Cardiac muscle cell (in vitro differentiated cells and primary cell): Measurements from ENCODE around the gene NXN. TPM values are rescaled to one million over a fixed set of nuclear protein-coding genes. Genes with fewer than 3 reads are reported as not detected.

Experiments
- DNase-seq, 2 donors: peaks; one replicate each; pipeline versions ENCODE4 v3.0.0 to v3.0.0-alpha.2; 2010 to 2017; ENCODE audit warnings: low read depth in 1 of 2, low spot score in 1 of 2
- H3K27ac ChIP-seq: fragments of 200-600 bp; sonication (generic); 2 replicates; pipeline ENCODE4 v1.5.1; 2016
- H3K27me3 ChIP-seq: fragments of 200-600 bp; sonication (generic); 2 replicates; pipeline ENCODE4 v1.6.0; 2016; ENCODE audit warnings: control low read depth
- H3K36me3 ChIP-seq: fragments of 200-600 bp; sonication (generic); 2 replicates; pipeline ENCODE4 v1.5.1; 2016; ENCODE audit warnings: control low read depth
- H3K4me1 ChIP-seq: fragments of 200-600 bp; sonication (generic); 2 replicates; pipeline ENCODE4 v1.8.1; 2017; ENCODE audit warnings: low read depth, mild to moderate bottlenecking, mixed run types
- H3K4me3 ChIP-seq: fragments of 200-600 bp; sonication (generic); 2 replicates; pipeline ENCODE4 v1.5.1; 2016; ENCODE audit warnings: mild to moderate bottlenecking
- H3K9me3 ChIP-seq: fragments of 200-600 bp; sonication (generic); 2 replicates; pipeline ENCODE4 v1.5.1; 2017; ENCODE audit warnings: low read depth, mild to moderate bottlenecking, control low read depth
- polyA plus RNA-seq: library from polyadenylated mRNA; unstranded; fragments of >200 nt; fragmentation: Nextera tagmentation; extraction: Ambion mirVana; gene quantifications from 2 replicates; pipeline ENCODE4 v1.2.1, GENCODE V29; 2016
- total RNA-seq: library from RNA; depleted of rRNA; stranded (reverse); fragments of >200 nt; gene quantifications from 2 replicates; pipeline ENCODE4 v1.2.3, GENCODE V29; 2016
- TF ChIP-seq, protein P1 (sequence below): IDR thresholded peaks from 2 replicates; pipeline ENCODE4 v1.5.1; 2012; ENCODE audit warnings: low read depth, mild to moderate bottlenecking, low read length

NXN gene
- total and polyA plus RNA-seq, 2 experiments from 2014 or later = 120 to 122 TPM

DNA sequence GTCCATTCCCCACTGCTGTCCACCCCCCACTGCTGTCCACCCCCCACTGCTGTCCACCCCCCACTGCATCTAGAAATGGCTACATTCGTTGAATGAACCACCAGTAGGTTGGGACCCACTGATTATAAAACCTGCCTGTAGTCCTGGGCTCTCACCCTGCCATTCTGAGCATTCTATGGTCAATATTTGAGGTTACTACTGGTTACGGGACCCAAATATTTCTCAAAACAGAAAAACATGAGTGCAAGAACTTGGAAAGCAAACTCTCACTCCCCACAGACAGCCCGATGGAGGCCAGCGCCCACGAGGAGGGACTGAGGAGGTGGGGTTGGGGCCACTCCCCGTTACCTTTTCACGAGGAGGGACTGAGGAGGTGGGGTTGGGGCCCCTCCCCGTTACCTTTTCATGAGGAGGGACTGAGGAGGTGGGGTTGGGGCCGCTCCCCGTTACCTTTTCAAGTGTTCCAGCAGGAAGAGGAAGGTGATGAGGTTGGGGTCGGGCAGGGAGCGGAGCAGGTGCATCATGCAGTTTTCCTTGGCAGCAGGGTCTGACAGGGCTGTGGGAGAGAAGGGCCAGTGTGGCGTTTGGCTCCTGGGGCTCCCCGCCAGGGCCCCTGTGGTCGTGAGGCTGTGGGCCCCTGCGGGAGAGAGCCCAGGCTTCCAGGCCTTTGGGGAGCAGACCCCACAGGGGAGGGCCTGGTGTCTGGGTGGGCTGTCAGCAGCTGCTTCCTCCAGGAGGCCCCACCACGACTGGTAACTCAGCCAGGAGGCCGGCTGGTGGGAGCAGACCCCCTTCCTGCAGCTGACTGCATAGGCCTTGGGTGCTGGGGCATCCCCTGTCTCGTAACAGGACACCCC, 29.9 kb upstream of the NXN start:
- Histone ChIP-seq H3K27me3 (no peaks in the 10 kb centered on the region), H3K4me3 (no peak overlapping the region), H3K36me3 (peaks cover 21% of the 10 kb centered on the region), H3K9me3 (no peaks in the 10 kb centered on the region), H3K4me1 (no peaks in the 10 kb centered on the region), H3K27ac (no peak overlapping the region)
- TF ChIP-seq, protein P1, sequence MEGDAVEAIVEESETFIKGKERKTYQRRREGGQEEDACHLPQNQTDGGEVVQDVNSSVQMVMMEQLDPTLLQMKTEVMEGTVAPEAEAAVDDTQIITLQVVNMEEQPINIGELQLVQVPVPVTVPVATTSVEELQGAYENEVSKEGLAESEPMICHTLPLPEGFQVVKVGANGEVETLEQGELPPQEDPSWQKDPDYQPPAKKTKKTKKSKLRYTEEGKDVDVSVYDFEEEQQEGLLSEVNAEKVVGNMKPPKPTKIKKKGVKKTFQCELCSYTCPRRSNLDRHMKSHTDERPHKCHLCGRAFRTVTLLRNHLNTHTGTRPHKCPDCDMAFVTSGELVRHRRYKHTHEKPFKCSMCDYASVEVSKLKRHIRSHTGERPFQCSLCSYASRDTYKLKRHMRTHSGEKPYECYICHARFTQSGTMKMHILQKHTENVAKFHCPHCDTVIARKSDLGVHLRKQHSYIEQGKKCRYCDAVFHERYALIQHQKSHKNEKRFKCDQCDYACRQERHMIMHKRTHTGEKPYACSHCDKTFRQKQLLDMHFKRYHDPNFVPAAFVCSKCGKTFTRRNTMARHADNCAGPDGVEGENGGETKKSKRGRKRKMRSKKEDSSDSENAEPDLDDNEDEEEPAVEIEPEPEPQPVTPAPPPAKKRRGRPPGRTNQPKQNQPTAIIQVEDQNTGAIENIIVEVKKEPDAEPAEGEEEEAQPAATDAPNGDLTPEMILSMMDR = no peak
- DNase-seq = no peak

DNA sequence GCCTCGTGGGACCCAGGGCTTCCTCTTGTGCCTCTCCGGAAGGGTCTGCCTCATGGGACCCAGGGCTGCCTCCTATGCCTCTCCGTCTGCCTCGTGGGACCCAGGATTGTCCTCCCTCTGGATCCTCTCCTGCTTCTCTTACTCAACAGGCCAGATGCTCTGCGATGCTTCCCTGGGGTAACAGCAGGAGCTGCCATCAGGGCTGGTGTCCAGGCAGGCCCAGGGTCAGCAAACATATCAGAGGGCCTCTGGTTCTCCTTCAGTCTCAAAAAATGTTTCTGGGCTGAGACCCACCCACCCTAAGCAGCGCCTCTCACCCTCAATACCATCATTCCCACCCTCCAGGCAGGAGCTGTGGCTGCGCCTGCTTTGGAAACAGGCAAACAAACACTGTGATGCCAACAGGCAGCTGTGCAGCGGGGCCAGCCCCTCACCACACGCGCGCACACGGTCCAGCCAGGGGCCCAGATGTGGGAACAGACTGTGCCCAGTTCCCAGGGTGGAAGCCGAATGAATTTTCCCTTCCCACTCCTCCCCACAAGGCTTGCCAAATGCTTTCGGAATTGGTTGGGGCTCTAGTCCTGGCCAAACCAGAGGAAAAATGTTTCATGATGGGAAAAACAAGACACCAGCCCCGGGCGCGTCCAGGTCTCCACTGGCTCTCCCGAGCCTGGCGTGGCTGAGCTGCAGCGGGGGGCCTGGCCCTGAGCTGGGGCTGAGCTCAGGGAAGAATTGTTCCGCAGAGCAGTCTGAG, 28.6 kb upstream of the NXN start:
- H3K36me3 ChIP-seq = peaks cover 26% of the 10 kb centered on the region
- no peak overlapping the region for H3K4me3 ChIP-seq
- H3K27ac ChIP-seq = no peak overlapping the region
- no peak for DNase-seq
- no peaks in the 10 kb centered on the region for H3K4me1 ChIP-seq
- H3K9me3 ChIP-seq = no peaks in the 10 kb centered on the region
- no peaks in the 10 kb centered on the region for H3K27me3 ChIP-seq
- TF ChIP-seq, protein P1 = no peak

DNA sequence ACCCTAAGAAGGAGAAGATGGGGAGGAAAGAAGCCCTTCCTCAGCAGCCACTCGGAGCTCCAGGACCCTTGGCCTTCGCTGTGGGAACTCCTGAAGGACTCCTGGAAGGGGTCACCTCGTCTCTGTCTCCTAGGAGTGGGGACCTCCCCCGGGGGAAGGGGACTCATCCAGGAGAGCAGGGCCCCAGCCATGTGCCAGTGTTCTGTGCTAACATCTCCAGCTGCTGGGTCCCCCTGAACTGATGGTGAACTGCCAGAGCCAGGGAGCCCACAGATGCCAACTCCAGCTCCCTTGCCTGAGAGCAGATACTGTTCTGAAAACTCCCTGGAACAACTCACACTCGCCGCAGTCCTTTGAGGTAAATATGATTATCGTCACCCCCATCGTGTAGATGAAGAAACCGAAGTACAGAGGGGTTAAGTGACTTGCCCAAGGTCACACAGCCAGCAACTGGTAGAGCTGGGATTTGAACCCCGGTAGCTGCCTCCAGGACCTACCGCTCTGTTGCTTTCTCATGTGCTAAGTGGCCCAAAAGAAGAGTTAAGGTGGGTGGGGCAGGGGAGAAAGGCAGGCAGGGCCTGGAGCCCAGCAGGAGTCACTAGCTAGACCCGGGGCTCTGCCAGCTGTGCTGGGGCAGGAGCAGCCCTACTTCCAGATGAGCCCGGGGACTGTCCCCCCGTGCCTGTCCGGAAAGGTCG, 27.9 kb upstream of the NXN start:
- no peak for DNase-seq

DNA sequence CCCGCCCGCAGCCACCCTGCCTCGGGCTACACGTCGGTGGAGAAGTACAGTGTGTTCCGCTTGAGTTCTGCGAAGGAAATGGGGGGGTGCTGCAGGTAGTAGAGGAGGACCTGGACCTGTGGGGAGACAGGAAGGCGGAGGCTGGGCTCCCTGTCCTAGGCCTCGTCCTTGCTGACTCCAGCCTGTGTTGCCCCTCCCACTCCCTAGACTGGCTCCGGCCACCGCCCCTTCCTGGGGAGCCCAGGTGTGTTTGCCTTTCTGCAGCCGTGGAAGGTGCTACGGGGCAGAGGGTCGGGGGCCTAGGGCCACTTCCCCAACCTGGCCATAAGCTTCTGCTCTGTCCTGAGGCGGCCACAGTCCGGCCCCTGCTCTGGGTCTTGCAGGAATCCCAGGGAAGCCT, 26.5 kb upstream of the NXN start:
- TF ChIP-seq, protein P1 = no peak
- Histone ChIP-seq H3K9me3 (no peaks in the 10 kb centered on the region), H3K27me3 (no peaks in the 10 kb centered on the region), H3K4me1 (peaks cover 9% of the 10 kb centered on the region), H3K4me3 (no peak overlapping the region), H3K36me3 (peaks cover 40% of the 10 kb centered on the region), H3K27ac (peak overlapping the region; percentile 23)
- DNase-seq = no peak

More for the DNA sequence above, 27.9 kb upstream of the NXN start:
- Histone ChIP-seq H3K27me3 (no peaks in the 10 kb centered on the region), H3K4me3 (no peak overlapping the region), H3K36me3 (peaks cover 29% of the 10 kb centered on the region), H3K27ac (no peak overlapping the region), H3K9me3 (no peaks in the 10 kb centered on the region), H3K4me1 (no peaks in the 10 kb centered on the region)
- TF ChIP-seq, protein P1 = no peak

DNA sequence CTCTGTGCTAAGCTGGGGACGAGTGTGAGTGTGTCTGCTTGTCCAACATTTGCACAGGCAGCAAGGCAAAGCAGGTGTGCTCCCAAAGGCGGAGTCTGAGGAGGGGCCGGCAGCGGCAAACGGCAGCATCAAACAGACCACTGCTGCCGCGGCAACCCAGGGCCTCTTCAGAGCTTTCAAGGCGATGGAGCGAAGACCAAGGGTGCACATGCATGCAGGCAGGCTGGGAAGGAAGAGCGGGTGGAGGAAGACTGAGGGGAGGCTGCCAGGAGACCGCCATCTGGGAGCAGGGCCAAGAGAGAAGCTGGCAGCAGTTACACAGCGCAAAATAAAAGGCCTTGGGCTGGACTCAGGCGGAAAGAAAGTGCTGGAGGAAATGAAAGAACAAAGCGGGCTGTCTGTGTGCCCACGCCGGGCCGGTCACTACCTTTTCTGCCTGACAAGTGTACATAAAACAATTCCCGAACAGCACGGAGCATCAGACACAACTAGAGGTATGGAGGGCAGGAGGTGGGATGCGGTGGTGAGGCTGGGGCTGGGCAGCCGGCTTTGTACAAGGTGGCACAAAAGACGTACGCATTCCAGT, 25.9 kb upstream of the NXN start:
- H3K4me3 ChIP-seq = no peak overlapping the region
- peaks cover 15% of the 10 kb centered on the region for H3K4me1 ChIP-seq
- no peaks in the 10 kb centered on the region for H3K27me3 ChIP-seq
- H3K27ac ChIP-seq = peak overlapping the region; percentile 25
- H3K36me3 ChIP-seq = peaks cover 40% of the 10 kb centered on the region
- H3K9me3 ChIP-seq = no peaks in the 10 kb centered on the region
- peak in 1 of 2 donors; percentile 80 for DNase-seq
- TF ChIP-seq, protein P1 = no peak
